DMS153 (cell line): ENCODE measurements around the gene IFNL1.
"Not testable (repeated sequence)": the region's sequence is repeated elsewhere in the genome, so short reads cannot be mapped to it uniquely, and the experiment has no call there.

Source experiments
- DNase-seq: peaks from one replicate; lab custom pipeline; 2025; lab: John Stamatoyannopoulos, UW

IFNL1 gene

GRCh38 chr19:39308531-39309304, 12.5 kb downstream of the IFNL1 start:
- DNase-seq: no peak

GRCh38 chr19:39309305-39309670, 13.1 kb downstream of the IFNL1 start:
- not testable (repeated sequence) for DNase-seq

- DNase-seq: no peak
These were observed 14.5 kb downstream of the IFNL1 start for GRCh38 chr19:39310558-39311311.

- no peak for DNase-seq
These were observed 18.0 kb downstream of the IFNL1 start for GRCh38 chr19:39314016-39314728.

GRCh38 chr19:39315933-39316332, 19.7 kb downstream of the IFNL1 start:
- DNase-seq: no peak

GRCh38 chr19:39316627-39317321, 20.6 kb downstream of the IFNL1 start:
- DNase-seq: no peak

GRCh38 chr19:39317476-39317875, 21.3 kb downstream of the IFNL1 start:
- no peak for DNase-seq

GRCh38 chr19:39318071-39318470, 21.9 kb downstream of the IFNL1 start:
- no peak for DNase-seq

- no peak for DNase-seq
These were observed 22.5 kb downstream of the IFNL1 start for GRCh38 chr19:39318690-39319089.

GRCh38 chr19:39319098-39319891, 23.1 kb downstream of the IFNL1 start:
- no peak for DNase-seq

GRCh38 chr19:39319892-39320248, 23.7 kb downstream of the IFNL1 start:
- no peak for DNase-seq

GRCh38 chr19:39321117-39321831, 25.1 kb downstream of the IFNL1 start:
- DNase-seq: no peak

- no peak for DNase-seq
These were observed 25.6 kb downstream of the IFNL1 start for GRCh38 chr19:39321832-39322176.

GRCh38 chr19:39324242-39324842, 28.1 kb downstream of the IFNL1 start:
- DNase-seq: no peak

GRCh38 chr19:39325778-39326665, 29.8 kb downstream of the IFNL1 start:
- no peak for DNase-seq

GRCh38 chr19:39327363-39328045, 31.3 kb downstream of the IFNL1 start:
- no peak for DNase-seq

GRCh38 chr19:39328046-39328705, 32.0 kb downstream of the IFNL1 start:
- DNase-seq: peak; percentile 10

GRCh38 chr19:39329948-39330347, 33.7 kb downstream of the IFNL1 start:
- DNase-seq: no peak
